Measurements from ENCODE around the gene AGMAT.

AGMAT gene

DNA sequence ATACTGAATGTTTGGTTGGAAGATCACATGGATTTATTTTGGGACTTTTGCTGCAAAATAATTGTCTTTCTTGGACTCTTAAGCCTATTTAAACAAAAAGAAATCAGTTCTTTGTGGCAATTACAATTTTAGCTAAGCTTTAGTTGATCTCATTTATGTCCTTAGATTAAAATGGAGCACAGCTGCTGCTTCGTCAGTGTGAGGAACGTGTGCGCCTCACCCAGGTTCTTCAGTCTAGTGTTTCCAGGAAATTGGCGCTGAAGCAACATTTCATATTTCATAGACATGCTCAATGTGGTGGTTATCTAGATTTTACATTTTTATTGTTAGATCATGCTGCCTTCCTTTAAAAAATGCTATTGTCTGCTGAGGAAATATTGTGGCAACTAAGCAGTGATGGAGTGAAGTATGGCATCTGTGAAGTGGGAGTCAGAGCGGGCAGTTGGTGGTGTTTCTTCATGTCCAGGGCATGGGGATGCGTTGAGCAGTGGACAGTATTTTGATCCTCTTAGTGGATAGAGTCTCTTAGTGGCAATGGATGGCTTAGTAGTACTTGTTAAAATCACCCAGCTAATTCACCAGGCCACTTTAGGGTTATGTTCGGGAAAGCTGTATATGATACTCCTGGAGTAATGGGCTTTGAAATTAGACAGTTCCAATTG, 38.0 kb upstream of the AGMAT start:
- H3K4me1 ChIP-seq (ENCODE audit: control insufficient read depth, insufficient read depth, low read length, poor library complexity, severe bottlenecking), result peaks cover 15% of the 10 kb centered on the region
- no peak overlapping the region for H3K27ac ChIP-seq (ENCODE audit: insufficient read depth, low read length, poor library complexity, severe bottlenecking)
- H3K4me3 ChIP-seq (ENCODE audit: insufficient read depth, low read depth, low read length, poor library complexity, severe bottlenecking), result no peak overlapping the region
- H3K9me3 ChIP-seq (ENCODE audit: control insufficient read depth, low read length), result no peaks in the 10 kb centered on the region
- H3K27me3 ChIP-seq (replicated peaks; ENCODE audit: control insufficient read depth, insufficient read depth, low read length, poor library complexity, severe bottlenecking), result no peaks in the 10 kb centered on the region
- no peak for DNase-seq
- H3K36me3 ChIP-seq (ENCODE audit: control insufficient read depth, insufficient read depth, low read length), result peaks cover 17% of the 10 kb centered on the region

GRCh38 chr1:15621975-15622374, 37.1 kb upstream of the AGMAT start:
- H3K27me3 ChIP-seq (replicated peaks; ENCODE audit: control insufficient read depth, insufficient read depth, low read length, poor library complexity, severe bottlenecking), result no peaks in the 10 kb centered on the region
- no peak overlapping the region for H3K4me3 ChIP-seq (ENCODE audit: insufficient read depth, low read depth, low read length, poor library complexity, severe bottlenecking)
- no peaks in the 10 kb centered on the region for H3K9me3 ChIP-seq (ENCODE audit: control insufficient read depth, low read length)
- peaks cover 15% of the 10 kb centered on the region for H3K4me1 ChIP-seq (ENCODE audit: control insufficient read depth, insufficient read depth, low read length, poor library complexity, severe bottlenecking)
- H3K36me3 ChIP-seq (ENCODE audit: control insufficient read depth, insufficient read depth, low read length), result peaks cover 8% of the 10 kb centered on the region
- DNase-seq, result no peak
- H3K27ac ChIP-seq (ENCODE audit: insufficient read depth, low read length, poor library complexity, severe bottlenecking), result no peak overlapping the region

DNA sequence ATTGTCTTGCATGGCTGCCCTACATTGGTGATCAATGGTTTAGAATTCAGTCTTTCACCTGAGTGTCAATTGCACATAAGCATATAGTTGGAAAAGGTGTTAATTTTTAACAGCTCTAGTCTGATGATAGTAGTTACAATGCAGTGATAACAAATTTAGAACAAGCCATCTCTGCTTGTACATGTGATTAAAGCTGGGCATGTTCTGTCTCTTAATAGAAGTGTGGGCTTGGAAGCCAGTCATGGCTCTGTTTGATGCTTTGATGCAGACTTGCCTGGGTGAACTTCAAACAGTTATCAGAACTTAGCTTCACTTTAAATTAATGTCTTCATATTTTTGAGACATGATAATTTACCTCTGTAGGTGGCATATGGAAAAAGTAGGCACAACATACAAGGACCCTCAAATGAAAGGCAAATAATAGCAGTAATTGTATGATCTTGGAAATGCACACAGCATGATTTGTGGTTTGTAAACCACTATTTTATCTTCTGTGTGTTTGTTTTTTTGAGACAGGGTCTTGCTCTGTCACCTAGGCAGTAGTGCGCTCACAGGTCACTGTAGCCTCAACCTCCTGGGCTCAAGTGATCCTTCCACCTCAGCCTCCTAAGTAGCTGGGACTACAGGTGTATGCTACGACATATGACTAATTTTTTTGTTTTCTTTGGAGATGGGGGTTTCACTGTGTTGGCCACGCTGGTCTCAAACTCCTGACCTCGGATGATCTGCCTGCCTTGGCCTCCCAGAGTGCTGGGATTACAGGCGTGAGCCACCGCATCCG, 36.2 kb upstream of the AGMAT start:
- Histone ChIP-seq H3K4me1 (ENCODE audit: control insufficient read depth, insufficient read depth, low read length, poor library complexity, severe bottlenecking) (peaks cover 20% of the 10 kb centered on the region), H3K36me3 (ENCODE audit: control insufficient read depth, insufficient read depth, low read length) (no peaks in the 10 kb centered on the region), H3K4me3 (ENCODE audit: insufficient read depth, low read depth, low read length, poor library complexity, severe bottlenecking) (no peak overlapping the region), H3K27ac (ENCODE audit: insufficient read depth, low read length, poor library complexity, severe bottlenecking) (no peak overlapping the region), H3K27me3 (replicated peaks; ENCODE audit: control insufficient read depth, insufficient read depth, low read length, poor library complexity, severe bottlenecking) (no peaks in the 10 kb centered on the region), H3K9me3 (ENCODE audit: control insufficient read depth, low read length) (no peaks in the 10 kb centered on the region)
- no peak for DNase-seq

- Histone ChIP-seq H3K27ac (ENCODE audit: insufficient read depth, low read length, poor library complexity, severe bottlenecking) (no peak overlapping the region), H3K4me1 (ENCODE audit: control insufficient read depth, insufficient read depth, low read length, poor library complexity, severe bottlenecking) (peaks cover 20% of the 10 kb centered on the region), H3K9me3 (ENCODE audit: control insufficient read depth, low read length) (no peaks in the 10 kb centered on the region), H3K36me3 (ENCODE audit: control insufficient read depth, insufficient read depth, low read length) (no peaks in the 10 kb centered on the region), H3K27me3 (replicated peaks; ENCODE audit: control insufficient read depth, insufficient read depth, low read length, poor library complexity, severe bottlenecking) (no peaks in the 10 kb centered on the region), H3K4me3 (ENCODE audit: insufficient read depth, low read depth, low read length, poor library complexity, severe bottlenecking) (no peak overlapping the region)
- no peak for DNase-seq
Observed at GRCh38 chr1:15620155-15620545, 35.3 kb upstream of the AGMAT start.

GRCh38 chr1:15618655-15619525, 34.0 kb upstream of the AGMAT start:
- Histone ChIP-seq H3K4me1 (ENCODE audit: control insufficient read depth, insufficient read depth, low read length, poor library complexity, severe bottlenecking) (peaks cover 20% of the 10 kb centered on the region), H3K9me3 (ENCODE audit: control insufficient read depth, low read length) (no peaks in the 10 kb centered on the region), H3K36me3 (ENCODE audit: control insufficient read depth, insufficient read depth, low read length) (no peaks in the 10 kb centered on the region), H3K27me3 (replicated peaks; ENCODE audit: control insufficient read depth, insufficient read depth, low read length, poor library complexity, severe bottlenecking) (no peaks in the 10 kb centered on the region), H3K27ac (ENCODE audit: insufficient read depth, low read length, poor library complexity, severe bottlenecking) (peak overlapping the region; percentile 89), H3K4me3 (ENCODE audit: insufficient read depth, low read depth, low read length, poor library complexity, severe bottlenecking) (peak overlapping the region; percentile 82)
- DNase-seq, result no peak

DNA sequence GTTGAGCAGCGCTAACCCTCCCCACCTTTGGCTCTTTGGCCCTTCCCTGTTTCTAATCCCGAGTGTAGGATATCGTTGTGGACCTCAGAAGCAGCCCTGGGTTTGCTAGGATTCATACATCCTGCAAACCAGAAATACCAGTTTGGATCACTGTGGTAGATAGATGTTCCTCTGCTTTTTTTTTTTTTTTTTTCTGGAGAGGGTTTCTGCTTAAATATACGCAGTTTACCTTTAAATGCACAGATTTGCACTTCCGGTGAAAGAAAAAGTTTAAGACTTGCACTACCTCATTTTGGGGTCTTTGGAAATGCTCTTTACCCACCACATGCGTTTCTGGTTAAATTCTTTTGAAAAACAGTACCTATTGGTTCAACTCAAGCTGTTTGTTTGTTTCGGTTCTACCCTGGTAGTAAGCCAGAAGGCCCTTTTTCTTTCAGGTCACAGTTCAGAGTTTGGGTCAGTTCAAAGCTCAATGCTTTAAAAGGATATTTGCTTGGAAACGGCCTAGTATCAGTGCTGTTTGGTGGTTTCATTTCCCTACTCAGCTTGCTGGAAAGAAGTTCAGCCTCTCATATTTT, 33.3 kb upstream of the AGMAT start:
- H3K4me1 ChIP-seq (ENCODE audit: control insufficient read depth, insufficient read depth, low read length, poor library complexity, severe bottlenecking), result peaks cover 17% of the 10 kb centered on the region
- no peaks in the 10 kb centered on the region for H3K36me3 ChIP-seq (ENCODE audit: control insufficient read depth, insufficient read depth, low read length)
- H3K27me3 ChIP-seq (replicated peaks; ENCODE audit: control insufficient read depth, insufficient read depth, low read length, poor library complexity, severe bottlenecking), result no peaks in the 10 kb centered on the region
- H3K27ac ChIP-seq (ENCODE audit: insufficient read depth, low read length, poor library complexity, severe bottlenecking), result peak overlapping the region; percentile 89
- no peaks in the 10 kb centered on the region for H3K9me3 ChIP-seq (ENCODE audit: control insufficient read depth, low read length)
- no peak for DNase-seq
- H3K4me3 ChIP-seq (ENCODE audit: insufficient read depth, low read depth, low read length, poor library complexity, severe bottlenecking), result peak overlapping the region; percentile 82

- H3K4me3 ChIP-seq (ENCODE audit: insufficient read depth, low read depth, low read length, poor library complexity, severe bottlenecking), result peak within 1 kb of the TSS; percentile 82
- peak within 1 kb of the TSS; percentile 89 for H3K27ac ChIP-seq (ENCODE audit: insufficient read depth, low read length, poor library complexity, severe bottlenecking)
- DNase-seq, result peak; percentile 91 to 95 (median 92)
- no peaks in the 10 kb centered on the region for H3K27me3 ChIP-seq (replicated peaks; ENCODE audit: control insufficient read depth, insufficient read depth, low read length, poor library complexity, severe bottlenecking)
- H3K4me1 ChIP-seq (ENCODE audit: control insufficient read depth, insufficient read depth, low read length, poor library complexity, severe bottlenecking), result peaks cover 17% of the 10 kb centered on the region
- no peaks in the 10 kb centered on the region for H3K9me3 ChIP-seq (ENCODE audit: control insufficient read depth, low read length)
- H3K36me3 ChIP-seq (ENCODE audit: control insufficient read depth, insufficient read depth, low read length), result no peaks in the 10 kb centered on the region
Observed at GRCh38 chr1:15617173-15618076, 32.6 kb upstream of the AGMAT start, which contains the start of gene DDI2. Gene DDI2, plus strand, starts transcription at chr1:15617458. Its CDS starts 213 bp downstream, at chr1:15617671.

DNA sequence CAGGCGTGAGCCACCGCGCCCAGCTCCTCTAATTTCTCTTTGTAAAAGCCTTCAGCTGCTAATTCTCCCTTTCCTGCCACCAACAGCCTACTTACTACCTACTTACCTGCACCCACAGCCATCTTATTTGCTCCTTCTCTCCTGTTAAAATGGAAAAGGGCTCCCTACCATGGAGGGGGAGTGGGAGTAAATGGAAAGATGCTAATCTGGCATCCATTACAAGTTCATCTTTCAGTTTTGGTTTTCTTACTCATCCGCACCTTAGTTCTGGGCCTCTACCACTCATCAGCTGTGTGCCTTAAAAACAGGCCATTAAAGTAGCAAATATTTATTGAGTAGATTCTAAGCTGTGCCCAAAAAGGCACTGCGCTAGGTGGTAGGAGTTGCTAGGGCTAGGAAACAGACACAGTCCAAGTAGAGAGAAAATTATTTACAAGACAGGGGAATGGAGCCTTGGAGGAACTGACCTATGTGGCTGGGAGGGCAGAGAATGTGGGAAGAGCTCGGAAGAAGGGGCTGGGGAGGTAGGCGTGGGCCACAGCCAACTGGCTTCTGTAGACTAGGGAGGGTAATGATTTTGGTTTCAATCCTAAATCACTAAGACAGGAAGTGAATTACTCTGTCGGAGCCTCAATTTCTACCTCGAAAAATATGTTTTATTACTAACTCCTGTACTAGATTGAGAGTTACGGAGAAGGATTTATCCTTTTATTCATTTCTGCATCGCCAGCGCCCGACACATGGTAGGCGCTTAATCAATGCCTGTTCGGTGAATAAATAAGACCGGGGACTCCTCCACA, 31.7 kb upstream of the AGMAT start:
- H3K4me1 ChIP-seq (ENCODE audit: control insufficient read depth, insufficient read depth, low read length, poor library complexity, severe bottlenecking), result peaks cover 17% of the 10 kb centered on the region

More for the DNA sequence above, 31.7 kb upstream of the AGMAT start:
- DNase-seq, result no peak
- peak overlapping the region; percentile 59 for H3K27ac ChIP-seq (ENCODE audit: insufficient read depth, low read length, poor library complexity, severe bottlenecking)
- H3K36me3 ChIP-seq (ENCODE audit: control insufficient read depth, insufficient read depth, low read length), result no peaks in the 10 kb centered on the region
- H3K27me3 ChIP-seq (replicated peaks; ENCODE audit: control insufficient read depth, insufficient read depth, low read length, poor library complexity, severe bottlenecking), result no peaks in the 10 kb centered on the region
- H3K4me3 ChIP-seq (ENCODE audit: insufficient read depth, low read depth, low read length, poor library complexity, severe bottlenecking), result peak overlapping the region; percentile 82
- H3K9me3 ChIP-seq (ENCODE audit: control insufficient read depth, low read length), result no peaks in the 10 kb centered on the region
